ENCODE results near the gene LHX5. TPM values are rescaled to one million over a fixed set of nuclear protein-coding genes. Genes with fewer than 3 reads are reported as not detected.

LHX5 gene
- total RNA-seq, 1 donor = not detected

- peak; percentile 60 for DNase-seq (ENCODE audit: low read depth)
- TF ChIP-seq, protein P1, sequence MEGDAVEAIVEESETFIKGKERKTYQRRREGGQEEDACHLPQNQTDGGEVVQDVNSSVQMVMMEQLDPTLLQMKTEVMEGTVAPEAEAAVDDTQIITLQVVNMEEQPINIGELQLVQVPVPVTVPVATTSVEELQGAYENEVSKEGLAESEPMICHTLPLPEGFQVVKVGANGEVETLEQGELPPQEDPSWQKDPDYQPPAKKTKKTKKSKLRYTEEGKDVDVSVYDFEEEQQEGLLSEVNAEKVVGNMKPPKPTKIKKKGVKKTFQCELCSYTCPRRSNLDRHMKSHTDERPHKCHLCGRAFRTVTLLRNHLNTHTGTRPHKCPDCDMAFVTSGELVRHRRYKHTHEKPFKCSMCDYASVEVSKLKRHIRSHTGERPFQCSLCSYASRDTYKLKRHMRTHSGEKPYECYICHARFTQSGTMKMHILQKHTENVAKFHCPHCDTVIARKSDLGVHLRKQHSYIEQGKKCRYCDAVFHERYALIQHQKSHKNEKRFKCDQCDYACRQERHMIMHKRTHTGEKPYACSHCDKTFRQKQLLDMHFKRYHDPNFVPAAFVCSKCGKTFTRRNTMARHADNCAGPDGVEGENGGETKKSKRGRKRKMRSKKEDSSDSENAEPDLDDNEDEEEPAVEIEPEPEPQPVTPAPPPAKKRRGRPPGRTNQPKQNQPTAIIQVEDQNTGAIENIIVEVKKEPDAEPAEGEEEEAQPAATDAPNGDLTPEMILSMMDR (IDR thresholded peaks at IDR 0.05; ENCODE audit: insufficient read depth, low read depth, low read length) = peak; percentile 93
- H3K4me3 ChIP-seq (ENCODE audit: low read depth, low read length) = no peak overlapping the region
Measured at GRCh38 chr12:113424915-113425823, 46.5 kb downstream of the LHX5 start.

- H3K4me3 ChIP-seq (ENCODE audit: low read depth, low read length) = no peak overlapping the region
- no peak for DNase-seq (ENCODE audit: low read depth)
- TF ChIP-seq, protein P1 (IDR thresholded peaks at IDR 0.05; ENCODE audit: insufficient read depth, low read depth, low read length) = no peak
Measured at GRCh38 chr12:113424456-113424855, 47.2 kb downstream of the LHX5 start.

- TF ChIP-seq, protein P1 (IDR thresholded peaks at IDR 0.05; ENCODE audit: insufficient read depth, low read depth, low read length) = no peak
- peak; percentile 13 for DNase-seq (ENCODE audit: low read depth)
- H3K4me3 ChIP-seq (ENCODE audit: low read depth, low read length) = peak overlapping the region; percentile 64
Measured at GRCh38 chr12:113422886-113423669, 48.6 kb downstream of the LHX5 start.

GRCh38 chr12:113422030-113422885, 49.4 kb downstream of the LHX5 start, which contains the start of gene SDSL:
Gene SDSL, plus strand, starts transcription at chr12:113422380. Its CDS starts 5,603 bp downstream, at chr12:113427983.
- peak; percentile 75 for DNase-seq (ENCODE audit: low read depth)
- peak within 1 kb of the TSS; percentile 64 for H3K4me3 ChIP-seq (ENCODE audit: low read depth, low read length)
- TF ChIP-seq, protein P1 (IDR thresholded peaks at IDR 0.05; ENCODE audit: insufficient read depth, low read depth, low read length) = no peak

- DNase-seq (ENCODE audit: low read depth) = no peak
- TF ChIP-seq, protein P1 (IDR thresholded peaks at IDR 0.05; ENCODE audit: insufficient read depth, low read depth, low read length) = no peak
- H3K4me3 ChIP-seq (ENCODE audit: low read depth, low read length) = no peak overlapping the region
Measured at GRCh38 chr12:113420996-113421595, 50.6 kb downstream of the LHX5 start.
